Measurements from ENCODE around the gene ZCCHC7. TPM values are rescaled to one million over a fixed set of nuclear protein-coding genes. Genes with fewer than 3 reads are reported as not detected.

ZCCHC7 gene
- polyA plus RNA-seq, 1 donor from 2014 or later: 10.9 TPM

GRCh38 chr9:37206121-37206620 lies 85.8 kb downstream of the ZCCHC7 start:
- H3K4me2 ChIP-seq (ENCODE audit: low read length): no peak overlapping the region
- H3K79me2 ChIP-seq (replicated peaks; ENCODE audit: insufficient read depth, low read length): no peaks in the 10 kb centered on the region
- no peak overlapping the region for H3K9ac ChIP-seq (ENCODE audit: low read length)
- H3K27ac ChIP-seq (ENCODE audit: low read length): no peak overlapping the region
- H3K36me3 ChIP-seq (ENCODE audit: insufficient read depth, low read length): no peaks in the 10 kb centered on the region
- no peaks in the 10 kb centered on the region for H4K20me1 ChIP-seq (ENCODE audit: insufficient read depth)
- TF ChIP-seq CTCF (IDR thresholded peaks at IDR 0.05; ENCODE audit: poor library complexity, severe bottlenecking) (no peak), REST (IDR thresholded peaks at IDR 0.05; ENCODE audit: borderline replicate concordance) (no peak), SMC3 (conservative IDR thresholded peaks at IDR 0.05; ENCODE audit: poor library complexity) (no peak), MXI1 (conservative IDR thresholded peaks at IDR 0.05; ENCODE audit: poor library complexity, severe bottlenecking) (no peak), EP300 (conservative IDR thresholded peaks at IDR 0.05; ENCODE audit: poor library complexity, severe bottlenecking) (no peak), POLR2AphosphoS5 (IDR thresholded peaks at IDR 0.05) (no peak), RAD21 (conservative IDR thresholded peaks at IDR 0.05) (no peak), TAF1 (IDR thresholded peaks at IDR 0.05; ENCODE audit: low read depth) (no peak), EZH2 (IDR thresholded peaks at IDR 0.05; ENCODE audit: borderline replicate concordance, insufficient read depth, low read length, poor library complexity, severe bottlenecking) (no peak)
- H3K9me3 ChIP-seq (ENCODE audit: low read length): no peaks in the 10 kb centered on the region
- no peak overlapping the region for H2AFZ ChIP-seq (ENCODE audit: low read depth, low read length)
- H3K9me2 ChIP-seq (ENCODE audit: insufficient read depth, low read length): no peaks in the 10 kb centered on the region
- H3K27me3 ChIP-seq (ENCODE audit: insufficient read depth, low read depth, low read length): no peaks in the 10 kb centered on the region
- H3F3A ChIP-seq (ENCODE audit: insufficient read depth, low read length, poor library complexity, severe bottlenecking): peaks cover 4% of the 10 kb centered on the region
- no peak overlapping the region for H3K4me3 ChIP-seq (ENCODE audit: low read length)

- no peaks in the 10 kb centered on the region for H3K9me2 ChIP-seq (ENCODE audit: insufficient read depth, low read length)
- TF ChIP-seq CTCF (IDR thresholded peaks at IDR 0.05; ENCODE audit: poor library complexity, severe bottlenecking): peak; percentile 51
- TF ChIP-seq SMC3 (conservative IDR thresholded peaks at IDR 0.05; ENCODE audit: poor library complexity): no peak
- TF ChIP-seq POLR2AphosphoS5 (IDR thresholded peaks at IDR 0.05): peak; percentile 62
- TF ChIP-seq EP300 (conservative IDR thresholded peaks at IDR 0.05; ENCODE audit: poor library complexity, severe bottlenecking): peak; percentile 84
- no peaks in the 10 kb centered on the region for H3K27me3 ChIP-seq (ENCODE audit: insufficient read depth, low read depth, low read length)
- H3K9ac ChIP-seq (ENCODE audit: low read length): peak overlapping the region; percentile 27
- H4K20me1 ChIP-seq (ENCODE audit: insufficient read depth): no peaks in the 10 kb centered on the region
- no peaks in the 10 kb centered on the region for H3K79me2 ChIP-seq (replicated peaks; ENCODE audit: insufficient read depth, low read length)
- H3K4me3 ChIP-seq (ENCODE audit: low read length): peak overlapping the region; percentile 25
- peak overlapping the region; percentile 62 for H3K27ac ChIP-seq (ENCODE audit: low read length)
- H3K36me3 ChIP-seq (ENCODE audit: insufficient read depth, low read length): no peaks in the 10 kb centered on the region
- no peak overlapping the region for H2AFZ ChIP-seq (ENCODE audit: low read depth, low read length)
- no peak overlapping the region for H3K4me2 ChIP-seq (ENCODE audit: low read length)
- no peaks in the 10 kb centered on the region for H3K9me3 ChIP-seq (ENCODE audit: low read length)
- peaks cover 4% of the 10 kb centered on the region for H3F3A ChIP-seq (ENCODE audit: insufficient read depth, low read length, poor library complexity, severe bottlenecking)
Measured at GRCh38 chr9:37209431-37210386, 89.3 kb downstream of the ZCCHC7 start.

Data from neural cell (in vitro differentiated cells).